Smooth muscle cell (in vitro differentiated cells): ENCODE measurements around the gene GOLGA7B. TPM values are rescaled to one million over a fixed set of nuclear protein-coding genes. Genes with fewer than 3 reads are reported as not detected.

ENCODE experiments used
- DNase-seq: peaks from one replicate; lab custom pipeline; 2025; ENCODE audit not compliant: unreplicated experiment; lab: John Stamatoyannopoulos, UW
- H2AFZ ChIP-seq: fragments of 200-600 bp; sonication (generic); 2 replicates; pipeline ENCODE4 v1.6.0; 2016; ENCODE audit warnings: antibody characterized with exemption, low read depth, mild to moderate bottlenecking
- H3F3A ChIP-seq: fragments of 200-600 bp; sonication (generic); 2 replicates; pipeline ENCODE4 v1.6.0; 2017; ENCODE audit warnings: antibody characterized with exemption, low read depth
- H3K27ac ChIP-seq: fragments of 200-600 bp; sonication (generic); 2 replicates; pipeline ENCODE4 v1.5.1; 2016; ENCODE audit warnings: low read depth, mild to moderate bottlenecking
- H3K27me3 ChIP-seq: fragments of 200-600 bp; sonication (generic); 2 replicates; pipeline ENCODE4 v1.6.1; 2016; ENCODE audit warnings: low read depth, mild to moderate bottlenecking
- H3K36me3 ChIP-seq: fragments of 200-600 bp; sonication (generic); 2 replicates; pipeline ENCODE4 v1.5.1; 2016; ENCODE audit warnings: low read depth
- H3K4me1 ChIP-seq: fragments of 200-600 bp; sonication (generic); 2 replicates; pipeline ENCODE4 v1.5.1; 2016; ENCODE audit warnings: low read depth
- H3K4me2 ChIP-seq: fragments of 200-600 bp; sonication (generic); 2 replicates; pipeline ENCODE4 v1.6.0; 2016; ENCODE audit warnings: mild to moderate bottlenecking
- H3K4me3 ChIP-seq: fragments of 200-600 bp; sonication (generic); 2 replicates; pipeline ENCODE4 v1.5.1; 2016; ENCODE audit warnings: mild to moderate bottlenecking
- H3K79me2 ChIP-seq: fragments of 200-600 bp; sonication (generic); 2 replicates; pipeline ENCODE4 v1.6.0; 2016; ENCODE audit warnings: low read depth, mild to moderate bottlenecking
- H3K9ac ChIP-seq: fragments of 200-600 bp; sonication (generic); 2 replicates; pipeline ENCODE4 v1.6.0; 2016; ENCODE audit warnings: low read depth
- H3K9me3 ChIP-seq: fragments of 200-600 bp; sonication (generic); replicated peaks from 2 replicates; pipeline ENCODE4 v1.5.1; 2016; ENCODE audit warnings: low read depth
- H4K20me1 ChIP-seq: fragments of 200-600 bp; sonication (generic); 2 replicates; pipeline ENCODE4 v1.6.0; 2016; ENCODE audit warnings: low read depth
- WGBS: methylation state at CpG from one replicate; pipeline ENCODE4 v1.1.7; 2016; ENCODE audit warnings: low lambda C conversion rate; 5-methylcytosine and 5-hydroxymethylcytosine counted together
- polyA plus RNA-seq: library from polyadenylated mRNA; unstranded; fragments of >200 nt; fragmentation: Nextera tagmentation; extraction: Ambion mirVana; gene quantifications from 2 replicates; pipeline ENCODE4 v1.2.1, GENCODE V29; 2016
- total RNA-seq: library from RNA; depleted of rRNA; stranded (reverse); fragments of >200 nt; gene quantifications from 2 replicates; pipeline ENCODE4 v1.2.3, GENCODE V29; 2014
- TF ChIP-seq, protein P1 (sequence below): fragments of 200-600 bp; sonication (generic); IDR thresholded peaks from 2 replicates; pipeline ENCODE4 v1.5.1; 2017; ENCODE audit warnings: borderline replicate concordance, mild to moderate bottlenecking, antibody characterized with exemption; ENCODE audit not compliant: insufficient read depth, poor library complexity, severe bottlenecking

Gene GOLGA7B
- total and polyA plus RNA-seq, 2 experiments from 2014 or later, result not detected

DNA sequence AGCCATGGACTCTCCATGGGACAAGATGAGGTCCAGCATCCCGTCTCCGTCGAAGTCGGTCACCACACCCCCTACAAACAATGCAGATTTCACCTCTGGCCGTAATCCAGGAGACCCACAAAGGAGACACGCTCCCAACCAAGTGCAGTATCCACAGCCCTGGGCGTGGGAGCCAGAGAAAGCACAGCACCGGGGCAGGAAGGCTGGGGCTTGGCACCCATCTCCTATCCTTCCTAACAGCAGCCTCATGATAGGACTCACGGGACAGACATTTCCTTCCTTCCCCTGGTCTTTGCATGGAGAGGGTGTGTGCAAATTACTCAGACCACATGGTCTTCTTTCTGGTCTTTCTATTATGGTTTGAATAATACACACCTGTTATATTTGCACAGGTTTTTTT lies 46.3 kb downstream of the GOLGA7B start:
- no peak for DNase-seq
- Histone ChIP-seq H3K9me3 (no peaks in the 10 kb centered on the region), H3K4me2 (no peak overlapping the region), H3K9ac (no peak overlapping the region), H3K36me3 (no peaks in the 10 kb centered on the region), H3K4me3 (no peak overlapping the region), H3K27ac (no peak overlapping the region), H3K27me3 (peaks cover 13% of the 10 kb centered on the region), H3F3A (no peaks in the 10 kb centered on the region), H2AFZ (no peak overlapping the region), H4K20me1 (no peaks in the 10 kb centered on the region), H3K4me1 (no peaks in the 10 kb centered on the region), H3K79me2 (no peaks in the 10 kb centered on the region)
- TF ChIP-seq, protein P1, sequence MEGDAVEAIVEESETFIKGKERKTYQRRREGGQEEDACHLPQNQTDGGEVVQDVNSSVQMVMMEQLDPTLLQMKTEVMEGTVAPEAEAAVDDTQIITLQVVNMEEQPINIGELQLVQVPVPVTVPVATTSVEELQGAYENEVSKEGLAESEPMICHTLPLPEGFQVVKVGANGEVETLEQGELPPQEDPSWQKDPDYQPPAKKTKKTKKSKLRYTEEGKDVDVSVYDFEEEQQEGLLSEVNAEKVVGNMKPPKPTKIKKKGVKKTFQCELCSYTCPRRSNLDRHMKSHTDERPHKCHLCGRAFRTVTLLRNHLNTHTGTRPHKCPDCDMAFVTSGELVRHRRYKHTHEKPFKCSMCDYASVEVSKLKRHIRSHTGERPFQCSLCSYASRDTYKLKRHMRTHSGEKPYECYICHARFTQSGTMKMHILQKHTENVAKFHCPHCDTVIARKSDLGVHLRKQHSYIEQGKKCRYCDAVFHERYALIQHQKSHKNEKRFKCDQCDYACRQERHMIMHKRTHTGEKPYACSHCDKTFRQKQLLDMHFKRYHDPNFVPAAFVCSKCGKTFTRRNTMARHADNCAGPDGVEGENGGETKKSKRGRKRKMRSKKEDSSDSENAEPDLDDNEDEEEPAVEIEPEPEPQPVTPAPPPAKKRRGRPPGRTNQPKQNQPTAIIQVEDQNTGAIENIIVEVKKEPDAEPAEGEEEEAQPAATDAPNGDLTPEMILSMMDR, result no peak
- WGBS, result 84% methylated on average over 9 of the region's 9 CpGs

GRCh38 chr10:97896756-97897358 lies 47.2 kb downstream of the GOLGA7B start:
- Histone ChIP-seq H3K27me3 (peaks cover 13% of the 10 kb centered on the region), H2AFZ (no peak overlapping the region), H3K4me2 (no peak overlapping the region), H3K36me3 (no peaks in the 10 kb centered on the region), H3K9ac (no peak overlapping the region), H3K9me3 (no peaks in the 10 kb centered on the region), H3K4me3 (no peak overlapping the region), H3K79me2 (no peaks in the 10 kb centered on the region), H4K20me1 (no peaks in the 10 kb centered on the region), H3K4me1 (no peaks in the 10 kb centered on the region), H3F3A (no peaks in the 10 kb centered on the region), H3K27ac (no peak overlapping the region)
- TF ChIP-seq, protein P1, result no peak
- 94% methylated on average over 10 of the region's 13 CpGs for WGBS
- no peak for DNase-seq

- H3F3A ChIP-seq, result no peaks in the 10 kb centered on the region
- no peak overlapping the region for H3K4me2 ChIP-seq
- WGBS, result 42% methylated on average over 4 of the region's 4 CpGs
- no peak overlapping the region for H3K9ac ChIP-seq
- H3K9me3 ChIP-seq, result no peaks in the 10 kb centered on the region
- H2AFZ ChIP-seq, result no peak overlapping the region
- no peak overlapping the region for H3K4me3 ChIP-seq
- no peaks in the 10 kb centered on the region for H3K36me3 ChIP-seq
- H3K27me3 ChIP-seq, result peaks cover 9% of the 10 kb centered on the region
- H3K27ac ChIP-seq, result no peak overlapping the region
- DNase-seq, result no peak
- no peaks in the 10 kb centered on the region for H3K4me1 ChIP-seq
- no peaks in the 10 kb centered on the region for H4K20me1 ChIP-seq
- H3K79me2 ChIP-seq, result no peaks in the 10 kb centered on the region
- TF ChIP-seq, protein P1, result no peak
Measured at GRCh38 chr10:97898429-97898828, 48.8 kb downstream of the GOLGA7B start.

GRCh38 chr10:97901381-97901780 lies 51.7 kb downstream of the GOLGA7B start:
- WGBS, result 94% methylated on average over 12 of the region's 12 CpGs
- Histone ChIP-seq H3K79me2 (no peaks in the 10 kb centered on the region), H3K4me2 (no peak overlapping the region), H3K9ac (no peak overlapping the region), H3K36me3 (no peaks in the 10 kb centered on the region), H2AFZ (no peak overlapping the region), H3K9me3 (no peaks in the 10 kb centered on the region), H3K4me3 (no peak overlapping the region), H3K27me3 (peaks cover 5% of the 10 kb centered on the region), H3F3A (no peaks in the 10 kb centered on the region), H4K20me1 (no peaks in the 10 kb centered on the region), H3K27ac (no peak overlapping the region), H3K4me1 (no peaks in the 10 kb centered on the region)
- DNase-seq, result no peak
- TF ChIP-seq, protein P1, result no peak
